GM10847 (cell line): ENCODE data around the gene IQSEC2.

ENCODE experiments used
- POLR2A ChIP-seq: IDR thresholded peaks from 2 replicates; pipeline ENCODE4 v1.6.1; 2011; ENCODE audit not compliant: insufficient read length; ENCODE audit errors: extremely low read depth

Gene IQSEC2

DNA sequence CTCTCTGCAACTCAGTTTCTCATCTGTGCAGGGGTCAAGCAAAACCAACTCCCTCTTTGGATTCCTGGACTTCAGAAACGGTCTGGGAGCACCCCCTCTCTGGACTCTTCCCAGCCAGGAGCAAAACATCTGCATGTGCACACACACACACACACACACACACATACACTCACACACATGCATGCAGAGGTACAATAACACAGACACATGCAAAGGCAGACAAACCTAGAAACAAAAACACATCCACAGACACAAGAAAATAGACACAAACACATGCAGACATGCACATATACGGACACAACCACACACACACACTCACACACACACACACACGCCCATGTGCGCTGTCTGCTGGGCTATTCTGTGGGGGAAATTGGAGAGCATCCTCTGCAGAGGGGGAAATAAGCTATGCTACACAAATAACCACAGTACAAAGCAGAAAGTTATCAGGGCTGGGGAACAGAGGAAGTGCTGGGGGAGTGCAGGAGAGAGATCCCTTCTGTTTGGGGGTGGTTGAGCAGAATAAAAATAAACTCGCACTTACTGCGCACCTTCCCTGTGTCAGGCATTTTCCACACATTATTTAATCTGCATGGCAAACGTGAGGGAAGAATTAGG is 19.9 kb downstream of the IQSEC2 start:
- TF ChIP-seq POLR2A = no peak

- TF ChIP-seq POLR2A = no peak
Observed at GRCh38 chrX:53260836-53261235, 20.5 kb downstream of the IQSEC2 start.

GRCh38 chrX:53257670-53258423 is 23.5 kb downstream of the IQSEC2 start:
- no peak for TF ChIP-seq POLR2A

DNA sequence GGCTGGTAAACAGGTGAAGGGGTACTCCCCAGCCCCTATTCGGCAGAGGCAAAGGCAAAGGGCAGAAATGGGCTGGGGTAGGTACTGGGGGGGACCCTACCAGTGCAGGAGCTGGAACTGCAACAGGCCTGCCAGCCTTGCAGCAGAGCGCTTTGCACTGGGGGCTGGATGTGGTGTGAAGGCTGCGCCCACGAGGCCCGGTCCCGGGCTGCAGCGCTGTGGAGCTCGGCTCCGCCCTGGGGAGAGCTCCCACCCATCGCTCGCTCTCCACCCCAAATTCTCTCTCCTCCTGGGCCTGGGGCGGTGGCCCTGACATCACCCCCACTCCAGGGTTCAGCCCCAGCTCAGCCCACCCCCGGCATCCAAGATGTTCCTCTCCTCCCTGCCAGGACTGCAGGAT is 24.2 kb downstream of the IQSEC2 start:
- TF ChIP-seq POLR2A = no peak

GRCh38 chrX:53256446-53257041 is 24.8 kb downstream of the IQSEC2 start:
- TF ChIP-seq POLR2A = no peak

GRCh38 chrX:53255738-53256191 is 25.6 kb downstream of the IQSEC2 start:
- TF ChIP-seq POLR2A = no peak

DNA sequence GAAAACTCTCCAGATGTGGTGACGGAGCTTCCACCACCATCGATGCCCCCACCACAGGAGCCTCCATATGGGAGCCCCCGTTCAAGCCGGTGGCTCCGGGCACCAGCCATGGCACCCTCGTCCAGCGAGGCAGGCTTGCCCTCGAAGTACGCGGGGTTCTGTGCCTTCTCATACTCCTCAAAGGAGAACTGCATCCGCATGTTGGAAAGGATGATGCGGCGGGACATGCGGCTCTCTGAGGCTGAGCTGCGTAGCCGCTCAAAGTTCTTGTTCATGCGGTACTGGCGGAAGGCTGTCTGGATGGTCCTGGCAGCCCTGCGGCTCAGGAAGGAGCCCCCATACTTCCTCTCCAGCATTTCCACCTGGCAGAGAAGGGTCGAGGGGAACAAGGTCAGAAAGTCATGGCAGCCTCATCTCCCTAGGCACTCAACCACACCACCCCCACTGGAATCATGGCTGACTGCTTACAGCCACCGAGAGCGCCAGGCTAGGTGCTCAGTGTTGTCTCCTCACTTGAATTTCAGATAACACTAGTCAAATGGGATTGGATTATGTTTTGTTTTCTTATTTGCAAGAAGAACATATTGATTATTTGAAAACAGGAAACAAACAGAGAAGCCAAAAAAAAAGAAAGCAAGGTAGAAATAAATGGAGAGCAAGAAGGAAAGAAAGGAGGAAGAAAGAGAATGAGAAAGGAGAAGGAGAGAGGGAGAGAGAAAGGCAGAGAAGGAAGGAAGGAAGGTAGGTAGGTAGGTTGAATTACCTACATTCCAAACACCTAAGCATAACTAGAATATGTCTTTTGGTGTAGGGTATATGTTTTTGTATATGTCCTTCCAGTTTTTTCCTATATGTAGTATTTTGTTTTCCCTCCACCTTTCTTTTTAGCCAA is 26.6 kb downstream of the IQSEC2 start:
- no peak for TF ChIP-seq POLR2A

GRCh38 chrX:53253293-53254020 is 27.9 kb downstream of the IQSEC2 start:
- no peak for TF ChIP-seq POLR2A

DNA sequence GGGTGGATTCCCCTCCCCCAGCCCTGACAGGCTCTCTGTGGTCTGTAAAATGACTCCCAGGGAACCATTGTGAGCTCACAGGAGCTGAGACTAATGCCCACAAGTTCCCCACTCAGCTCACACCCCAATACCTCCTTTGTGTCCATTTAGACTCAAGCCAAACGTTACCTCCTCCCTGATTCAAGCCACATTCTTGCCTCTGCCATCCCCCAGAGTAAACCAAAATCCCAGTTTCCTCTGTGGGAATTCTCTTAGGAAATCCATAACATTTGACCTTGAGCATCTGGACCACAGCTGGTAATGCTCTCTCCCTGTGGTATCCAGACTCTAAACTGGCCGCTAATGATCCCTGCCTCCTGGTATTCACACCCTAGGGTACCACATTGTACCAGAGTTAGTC is 30.1 kb downstream of the IQSEC2 start:
- TF ChIP-seq POLR2A = no peak

DNA sequence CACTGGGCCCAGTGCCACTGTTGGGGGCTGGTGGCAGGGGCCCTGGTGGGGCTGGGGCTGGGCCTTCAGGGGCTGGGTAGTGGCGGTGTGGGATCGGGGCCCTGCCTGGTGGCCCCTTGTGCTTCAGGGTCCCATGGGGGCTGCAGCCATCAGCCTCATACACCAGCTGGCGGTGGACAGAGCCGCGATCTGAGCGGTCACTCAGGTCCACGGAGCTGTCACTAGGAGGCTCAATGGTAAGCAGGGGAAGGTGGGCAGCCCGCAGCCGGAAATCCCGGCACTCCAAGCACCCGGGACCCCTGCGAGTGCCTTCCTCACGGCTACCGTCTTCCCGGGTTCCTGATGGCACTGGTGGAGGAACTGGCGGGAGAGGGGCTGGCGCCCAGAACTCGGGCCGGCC is 30.8 kb downstream of the IQSEC2 start:
- TF ChIP-seq POLR2A = no peak

- TF ChIP-seq POLR2A = no peak
Observed at GRCh38 chrX:53249408-53250042, 31.9 kb downstream of the IQSEC2 start.

- TF ChIP-seq POLR2A = no peak
Observed at GRCh38 chrX:53247928-53248327, 33.5 kb downstream of the IQSEC2 start.

DNA sequence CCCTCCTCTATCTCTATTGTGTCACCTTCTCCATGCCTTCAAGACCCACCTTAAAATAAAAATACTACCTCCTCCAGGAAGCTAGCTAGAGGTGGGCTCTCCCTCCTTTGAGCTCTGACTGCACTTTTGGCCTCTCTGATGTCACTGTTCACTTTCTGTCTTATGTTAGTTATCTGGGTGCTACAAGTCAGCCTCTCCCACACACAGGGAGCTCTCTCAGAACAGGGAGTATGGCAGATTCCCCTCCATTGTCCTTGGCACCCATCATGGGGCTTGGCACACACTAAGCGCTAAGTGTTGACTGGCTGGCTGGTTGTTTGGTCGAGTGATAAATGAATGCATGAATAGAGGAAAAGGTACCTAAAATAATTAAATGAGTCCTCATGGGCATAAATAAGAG is 35.2 kb downstream of the IQSEC2 start:
- no peak for TF ChIP-seq POLR2A

DNA sequence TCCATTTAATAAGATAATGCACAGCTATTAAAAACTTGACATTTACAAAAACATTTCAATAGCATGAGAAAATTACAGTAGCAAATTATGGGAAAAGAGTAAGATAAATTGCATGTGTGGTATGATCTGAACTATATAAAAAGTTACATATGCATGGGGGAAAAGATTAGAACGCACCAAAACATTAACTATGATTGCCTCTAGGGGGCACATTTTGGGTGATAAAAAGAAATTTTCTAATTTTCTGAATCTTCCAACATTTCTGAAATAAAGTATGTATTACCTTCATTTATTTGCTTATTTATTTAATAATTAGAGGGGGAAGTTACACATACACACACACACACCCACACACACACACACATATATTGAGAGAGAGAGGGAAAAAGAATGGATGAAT is 36.8 kb downstream of the IQSEC2 start:
- no peak for TF ChIP-seq POLR2A
